HTR-8/SVneo (cell line): ENCODE results near the gene CCR5.

Source experiments
- DNase-seq: peaks from one replicate; pipeline ENCODE4 v3.0.0; 2011; ENCODE audit warnings: low spot score, mixed read lengths; ENCODE audit not compliant: insufficient read length
- FAIRE-seq: peaks from 2 replicates; lab custom pipeline; 2011; peaks lifted over from hg19 to GRCh38; lab: Jason Lieb, UNC

The CCR5 gene

GRCh38 chr3:46356909-46357308 lies 13.8 kb upstream of the CCR5 start:
- no peak for FAIRE-seq
- DNase-seq: no peak

- DNase-seq: no peak
- FAIRE-seq: no peak
These were observed 12.3 kb upstream of the CCR5 start for GRCh38 chr3:46358466-46358865.

- FAIRE-seq: no peak
- DNase-seq: no peak
These were observed 10.8 kb upstream of the CCR5 start for GRCh38 chr3:46359733-46360493.

- no peak for DNase-seq
- FAIRE-seq: no peak
These were observed 9.8 kb upstream of the CCR5 start for GRCh38 chr3:46360907-46361306.

GRCh38 chr3:46361408-46362283 lies 9.1 kb upstream of the CCR5 start:
- FAIRE-seq (no peak), DNase-seq (peak; percentile 19)

GRCh38 chr3:46365041-46365440 lies 5.7 kb upstream of the CCR5 start:
- DNase-seq (no peak), FAIRE-seq (no peak)

GRCh38 chr3:46365737-46366524 lies 4.8 kb upstream of the CCR5 start:
- DNase-seq: no peak
- no peak for FAIRE-seq

GRCh38 chr3:46367811-46368210 lies 2.9 kb upstream of the CCR5 start:
- DNase-seq (no peak), FAIRE-seq (no peak)

- peak; percentile 52 for FAIRE-seq
- DNase-seq: no peak
These were observed 2.2 kb upstream of the CCR5 start for GRCh38 chr3:46368569-46368968.

GRCh38 chr3:46369151-46369550 lies 1.6 kb upstream of the CCR5 start:
- FAIRE-seq (no peak), DNase-seq (no peak)

- DNase-seq (no peak), FAIRE-seq (no peak)
These were observed 1.0 kb upstream of the CCR5 start for GRCh38 chr3:46369675-46370132.

GRCh38 chr3:46371519-46372340 lies 984 bp downstream of the CCR5 start:
- no peak for FAIRE-seq
- DNase-seq: no peak

- FAIRE-seq (no peak), DNase-seq (peak; percentile 32)
These were observed 2.0 kb downstream of the CCR5 start for GRCh38 chr3:46372492-46373359.

GRCh38 chr3:46374755-46375154 lies 4.0 kb downstream of the CCR5 start:
- DNase-seq (no peak), FAIRE-seq (no peak)

- FAIRE-seq: no peak
- no peak for DNase-seq
These were observed 4.5 kb downstream of the CCR5 start for GRCh38 chr3:46375218-46375617.

GRCh38 chr3:46375814-46376213 lies 5.1 kb downstream of the CCR5 start:
- DNase-seq (no peak), FAIRE-seq (no peak)

- DNase-seq (no peak), FAIRE-seq (no peak)
These were observed 7.7 kb downstream of the CCR5 start for GRCh38 chr3:46378426-46378942.

GRCh38 chr3:46380471-46381221 lies 9.9 kb downstream of the CCR5 start:
- FAIRE-seq (no peak), DNase-seq (no peak)
